ENCODE measurements around the gene OXTR. TPM values are rescaled to one million over a fixed set of nuclear protein-coding genes. Genes with fewer than 3 reads are reported as not detected.

Gene OXTR
- total RNA-seq, 8 experiments from 2014 or later, result 0.41 to 2.1 (median 0.85) TPM

DNA sequence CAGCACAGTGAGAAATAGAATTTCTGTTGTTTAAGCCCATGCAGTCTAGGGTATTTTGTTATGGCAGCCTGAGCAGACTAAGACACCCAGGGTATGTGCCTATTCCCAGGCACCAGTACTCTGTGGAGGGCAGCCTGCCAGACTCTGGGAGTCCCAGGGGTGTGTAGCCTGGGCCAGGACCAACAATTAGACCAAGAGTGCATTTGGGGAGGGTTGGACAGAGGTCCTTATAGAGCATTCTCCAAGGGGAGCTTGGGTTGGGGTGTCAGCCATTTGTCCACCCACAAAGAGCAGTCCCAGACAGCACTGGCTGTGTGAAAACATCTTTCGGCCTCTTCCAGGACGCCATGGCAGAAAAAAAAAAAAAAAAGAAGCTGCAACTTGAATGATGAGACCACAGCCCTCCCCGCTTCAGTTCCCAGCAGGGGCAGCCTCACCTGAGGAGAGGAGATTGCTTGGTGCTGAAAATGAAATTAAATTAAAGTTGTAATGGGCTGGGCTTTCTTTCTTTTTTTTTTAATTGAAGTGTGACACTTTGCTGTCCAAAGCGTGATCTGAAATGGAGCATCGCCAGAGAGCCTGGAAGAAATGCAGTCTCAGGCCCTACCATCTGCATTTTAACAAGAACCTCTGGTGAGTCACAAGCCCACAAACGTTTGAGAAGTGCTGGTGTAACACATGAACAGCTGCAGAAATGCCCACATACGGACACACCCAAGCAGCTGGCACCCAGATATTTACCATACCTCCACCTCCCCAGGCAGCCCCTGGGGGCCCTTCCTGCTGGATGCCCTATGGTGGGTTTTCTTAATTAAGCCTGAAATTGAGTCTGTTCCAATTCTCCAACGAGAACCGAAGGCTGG, 57.1 kb downstream of the OXTR start:
- peak in 5 of 8 experiments; percentile 26 to 86 (median 72) for ATAC-seq (replicated peaks in 6 of 8)
- WGBS, 10 experiments, result 0 to 82% (median 61%) methylated on average over 1 to 8 of the region's 9 CpGs; no CpG with 5 or more reads in 1 of the 10 experiments

DNA sequence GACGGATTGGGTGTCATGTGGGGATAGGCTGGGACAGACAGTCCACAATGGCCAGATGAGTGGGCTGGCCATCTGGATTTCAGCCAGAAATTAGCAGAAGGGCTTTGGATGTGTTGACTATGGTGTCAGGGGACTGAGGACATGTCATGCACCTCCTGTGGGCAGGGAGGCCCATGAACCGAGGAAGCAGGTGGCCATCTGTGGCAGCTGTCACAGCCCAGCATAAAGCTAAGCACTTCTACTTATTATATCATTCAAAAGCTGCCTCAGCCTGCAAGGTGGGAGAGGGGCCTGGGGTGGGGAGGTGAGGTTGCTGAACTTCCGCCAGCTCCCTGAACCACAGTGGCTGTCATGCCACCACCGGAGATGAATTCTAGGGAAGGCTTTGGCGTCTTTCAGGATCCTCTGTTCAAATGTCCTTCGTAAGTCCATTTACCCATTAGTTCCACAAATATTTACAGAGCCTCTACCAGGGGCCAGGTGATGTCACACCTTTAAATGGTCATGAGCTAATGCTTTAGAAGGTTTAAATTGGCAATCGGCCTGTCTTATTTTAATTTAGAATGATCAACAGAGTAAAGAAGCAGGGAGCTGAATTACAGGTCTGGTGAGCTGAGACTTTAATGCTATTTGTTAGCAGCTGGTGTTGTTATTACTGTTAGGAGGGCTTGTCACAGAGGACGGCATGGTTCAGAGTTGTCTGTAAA, 59.5 kb downstream of the OXTR start:
- WGBS, 10 experiments, result 68 to 100% (median 90%) methylated on average over 1 to 6 of the region's 8 CpGs; no CpG with 5 or more reads in 2 of the 10 experiments
- Histone ChIP-seq H3K4me3 (no peak overlapping the region), H3K27ac (no peak overlapping the region), H3K4me1 (replicated peaks in 1 of 2) (no peaks in the 10 kb centered on the region)
- ATAC-seq (replicated peaks in 6 of 8), result peak in 1 of 8 experiments; percentile 73
- in situ Hi-C loops (cut with MboI; ENCODE audit: low pct_unique_long_range_greater_than_20kb in 2 of 9, low sequenced_read_pairs in 9 of 9, unreplicated experiment in 9 of 9), result no loop called here

More for the DNA sequence above, 57.1 kb downstream of the OXTR start:
- Histone ChIP-seq H3K27ac (no peak overlapping the region), H3K4me3 (no peak overlapping the region), H3K4me1 (replicated peaks in 1 of 2) (peaks cover 0 to 2% of the 10 kb centered on the region in 2 donors)
- in situ Hi-C loops (cut with MboI; ENCODE audit: low pct_unique_long_range_greater_than_20kb in 2 of 9, low sequenced_read_pairs in 9 of 9, unreplicated experiment in 9 of 9), result no loop called here

DNA sequence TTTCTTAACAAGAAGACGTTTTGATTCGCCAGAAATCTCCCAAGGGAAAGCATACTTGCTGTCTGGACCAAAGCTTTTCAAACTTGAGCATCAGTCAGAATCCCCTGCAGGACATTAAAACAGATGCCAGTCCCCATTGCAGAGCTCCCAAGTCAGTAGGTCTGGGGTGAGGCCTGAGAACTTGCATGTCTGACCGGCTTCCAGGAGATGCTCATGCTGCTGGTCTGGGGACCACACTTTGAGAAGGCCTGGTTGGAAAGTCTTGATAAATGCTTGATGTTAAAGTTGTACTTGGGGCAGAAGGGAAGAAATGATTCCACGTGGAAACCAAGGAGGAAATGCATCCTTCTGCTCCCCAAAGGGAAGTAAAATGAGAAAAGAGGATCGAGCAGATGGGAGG, 60.1 kb downstream of the OXTR start:
- WGBS, 10 experiments, result 51 to 81% (median 74%) methylated on average over 2 to 5 of the region's 5 CpGs; no CpG with 5 or more reads in 2 of the 10 experiments
- Histone ChIP-seq H3K27ac (no peak overlapping the region), H3K4me3 (no peak overlapping the region), H3K4me1 (replicated peaks in 1 of 2) (no peaks in the 10 kb centered on the region)
- no peak for ATAC-seq (replicated peaks in 6 of 8)
- in situ Hi-C loops (cut with MboI; ENCODE audit: low pct_unique_long_range_greater_than_20kb in 2 of 9, low sequenced_read_pairs in 9 of 9, unreplicated experiment in 9 of 9), result no loop called here

DNA sequence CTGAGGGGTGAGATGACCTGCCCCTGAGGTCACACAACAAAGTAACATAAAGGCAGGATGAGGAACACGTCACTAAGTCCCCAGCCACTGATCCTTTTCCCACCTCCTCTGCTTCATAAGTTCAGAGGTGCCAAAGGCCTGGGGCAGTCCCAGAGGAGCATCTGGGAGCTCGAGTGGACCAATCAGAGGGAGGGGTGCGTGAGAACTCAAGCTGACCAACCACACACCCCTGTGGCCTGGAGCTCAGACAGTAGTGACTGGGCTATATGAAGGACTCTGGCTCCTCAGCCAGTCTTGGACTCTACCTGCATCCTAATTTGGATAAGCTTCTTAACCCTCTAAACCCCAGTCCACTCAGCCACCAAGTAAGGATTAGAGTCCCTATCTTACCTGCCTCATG, 63.8 kb downstream of the OXTR start:
- 20 to 83% (median 63%) methylated on average over 1 to 2 of the region's 3 CpGs; no CpG with 5 or more reads in 6 of the 10 experiments for WGBS, 10 experiments
- ATAC-seq (replicated peaks in 6 of 8), result no peak
- no peaks in the 10 kb centered on the region for H3K4me1 ChIP-seq (replicated peaks in 1 of 2)
- H3K27ac ChIP-seq, result no peak overlapping the region
- H3K4me3 ChIP-seq, result no peak overlapping the region
- in situ Hi-C loops (cut with MboI; ENCODE audit: low pct_unique_long_range_greater_than_20kb in 2 of 9, low sequenced_read_pairs in 9 of 9, unreplicated experiment in 9 of 9), result no loop called here

DNA sequence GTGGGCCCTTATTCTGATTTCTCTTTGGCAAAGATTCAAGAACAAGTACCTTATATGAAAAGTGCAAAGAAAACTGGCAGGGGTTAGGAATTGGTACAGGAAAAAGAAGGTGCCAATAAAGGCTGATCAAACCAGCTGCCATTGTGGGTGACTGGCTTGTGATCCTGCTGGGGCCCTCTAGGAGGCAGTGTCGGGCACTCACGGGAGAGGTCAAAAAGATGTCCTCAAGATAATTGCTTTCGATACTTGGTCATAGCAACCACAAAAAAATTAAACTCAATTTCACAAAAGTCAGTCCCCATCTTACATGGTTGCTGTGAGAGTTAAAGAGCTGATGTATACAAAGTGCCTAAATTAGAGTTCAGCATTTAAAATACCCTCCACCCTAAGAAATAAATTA, 66.9 kb downstream of the OXTR start:
- no peak for ATAC-seq (replicated peaks in 6 of 8)
- Histone ChIP-seq H3K4me3 (no peak overlapping the region), H3K4me1 (replicated peaks in 1 of 2) (no peaks in the 10 kb centered on the region), H3K27ac (no peak overlapping the region)
- in situ Hi-C loops (cut with MboI; ENCODE audit: low pct_unique_long_range_greater_than_20kb in 2 of 9, low sequenced_read_pairs in 9 of 9, unreplicated experiment in 9 of 9), result no loop called here
- 30 to 100% (median 55%) methylated on average over 1 to 3 of the region's 3 CpGs; no CpG with 5 or more reads in 2 of the 10 experiments for WGBS, 10 experiments

Other genes starting within 250 kb of the OXTR start
- 1 to 10 TPM in 1 of 8 experiments, under 1 TPM in 7; 0.16 to 1.3 (median 0.37) TPM for gene SSUH2, start 124.8 kb downstream of the OXTR start, total RNA-seq
- gene CAV3, start 35.8 kb downstream of the OXTR start, total RNA-seq, result under 1 TPM in 4 of 8 experiments, not detected in 4; 0.25 to 0.77 (median 0.46) TPM
- gene RAD18, start 193.9 kb upstream of the OXTR start, total RNA-seq, result 10 to 100 TPM in 4 of 8 experiments, 1 to 10 TPM in 4; 3.7 to 21.6 (median 7.0) TPM